GM19193 (cell line): ENCODE results near the gene BRICD5.

Experiments
- POLR2A ChIP-seq: IDR thresholded peaks from 4 replicates; pipeline ENCODE4 v1.6.1; 2011; ENCODE audit not compliant: insufficient read depth, insufficient read length; ENCODE audit errors: extremely low read depth

Gene BRICD5

GRCh38 chr16:2212362-2213324, 2.0 kb upstream of the BRICD5 start:
- TF ChIP-seq POLR2A, result no peak

GRCh38 chr16:2211923-2212347, 1.3 kb upstream of the BRICD5 start:
- no peak for TF ChIP-seq POLR2A

GRCh38 chr16:2210009-2210332, 692 bp downstream of the BRICD5 start:
- TF ChIP-seq POLR2A, result no peak

GRCh38 chr16:2209258-2210008, 1.2 kb downstream of the BRICD5 start:
- no peak for TF ChIP-seq POLR2A

GRCh38 chr16:2208772-2209171, 1.9 kb downstream of the BRICD5 start:
- no peak for TF ChIP-seq POLR2A

- no peak for TF ChIP-seq POLR2A
Observed at GRCh38 chr16:2208308-2208707, 2.4 kb downstream of the BRICD5 start.

GRCh38 chr16:2207872-2208271, 2.8 kb downstream of the BRICD5 start:
- no peak for TF ChIP-seq POLR2A

GRCh38 chr16:2206780-2207433, 3.8 kb downstream of the BRICD5 start:
- TF ChIP-seq POLR2A, result no peak

GRCh38 chr16:2206420-2206779, 4.3 kb downstream of the BRICD5 start:
- TF ChIP-seq POLR2A, result no peak

- TF ChIP-seq POLR2A, result no peak
Observed at GRCh38 chr16:2205967-2206313, 4.7 kb downstream of the BRICD5 start.

- TF ChIP-seq POLR2A, result peak; percentile 96
Observed at GRCh38 chr16:2205104-2205966, 5.3 kb downstream of the BRICD5 start, which contains the start of gene MLST8. MLST8 (plus strand) TSS chr16:2205454; CDS start chr16:2206086, 632 bp downstream.

- no peak for TF ChIP-seq POLR2A
Observed at GRCh38 chr16:2204416-2205103, 6.1 kb downstream of the BRICD5 start.

- no peak for TF ChIP-seq POLR2A
Observed at GRCh38 chr16:2200313-2200712, 10.3 kb downstream of the BRICD5 start.

- TF ChIP-seq POLR2A, result no peak
Observed at GRCh38 chr16:2199621-2200139, 11.0 kb downstream of the BRICD5 start.
